OCI-LY7 (cell line): ENCODE results near the gene ISCU. TPM values are rescaled to one million over a fixed set of nuclear protein-coding genes. Genes with fewer than 3 reads are reported as not detected.
"Not testable (repeated sequence)": the region's sequence is repeated elsewhere in the genome, so short reads cannot be mapped to it uniquely, and the experiment has no call there.

Experiments used
- BruUV-seq: library from RNA; stranded (reverse); fragments of 400-500 nt; replicated peaks from 2 replicates; lab custom pipeline; 2021; lab: Mats Ljungman, UMichigan
- CTCF ChIA-PET: fragments of 300-600 bp; sonication (Branson Sonifier 250); formaldehyde crosslinking; loops from one replicate; lab custom pipeline; 2022; ENCODE audit warnings: antibody characterized with exemption; ENCODE audit not compliant: unreplicated experiment; lab: Charles Lee
- POLR2A ChIA-PET: fragments of 300-600 bp; sonication (Branson Sonifier 250); formaldehyde crosslinking; loops from one replicate; lab custom pipeline; 2022; ENCODE audit warnings: antibody characterized with exemption; lab: Charles Lee
- DNase-seq: peaks from one replicate; pipeline ENCODE4 v3.0.0-alpha.2; 2015; ENCODE audit warnings: low spot score
- H2AFZ ChIP-seq: fragments of 200-600 bp; sonication (generic), shearing (Covaris generic); 2 replicates; pipeline ENCODE4 v1.6.1; 2014; ENCODE audit warnings: mild to moderate bottlenecking, antibody characterized with exemption, low read length, moderate library complexity
- H3K27ac ChIP-seq: fragments of 200-600 bp; sonication (generic); 2 replicates; pipeline ENCODE4 v1.5.1; 2014; ENCODE audit warnings: mixed run types, low read depth, mild to moderate bottlenecking, moderate library complexity, low read length, inconsistent platforms; ENCODE audit not compliant: poor library complexity, severe bottlenecking
- H3K36me3 ChIP-seq: fragments of 200-600 bp; sonication (generic); 2 replicates; pipeline ENCODE4 v1.6.1; 2014; ENCODE audit warnings: mild to moderate bottlenecking, antibody characterized with exemption, low read length, moderate library complexity, mixed read lengths; ENCODE audit not compliant: insufficient read depth
- H3K4me1 ChIP-seq: fragments of 200-600 bp; sonication (generic); 2 replicates; pipeline ENCODE4 v1.5.1; 2014; ENCODE audit warnings: mild to moderate bottlenecking, low read length; ENCODE audit not compliant: insufficient read depth, poor library complexity, severe bottlenecking
- H3K4me2 ChIP-seq: fragments of 200-600 bp; sonication (generic); 2 replicates; pipeline ENCODE4 v1.6.1; 2014; ENCODE audit warnings: mild to moderate bottlenecking, low read length
- H3K4me3 ChIP-seq: fragments of 200-600 bp; sonication (generic); 2 replicates; pipeline ENCODE4 v1.5.1; 2014; ENCODE audit warnings: mild to moderate bottlenecking, low read depth, low read length; ENCODE audit not compliant: poor library complexity, severe bottlenecking
- H3K79me2 ChIP-seq: fragments of 200-600 bp; sonication (generic); 2 replicates; pipeline ENCODE4 v1.6.1; 2016; ENCODE audit warnings: low read depth, mild to moderate bottlenecking, low read length, moderate library complexity, mixed read lengths; ENCODE audit not compliant: insufficient read depth
- H3K9me2 ChIP-seq: fragments of 200-600 bp; sonication (generic); 2 replicates; pipeline ENCODE4 v1.6.1; 2016; ENCODE audit warnings: mild to moderate bottlenecking, low read length, mixed read lengths; ENCODE audit not compliant: insufficient read depth
- H3K9me3 ChIP-seq: fragments of 200-600 bp; sonication (generic); 2 replicates; pipeline ENCODE4 v1.6.1; 2014; ENCODE audit warnings: mild to moderate bottlenecking, mixed run types, low read length, mixed read lengths
- H4K20me1 ChIP-seq: fragments of 200-600 bp; sonication (generic); 2 replicates; pipeline ENCODE4 v1.6.1; 2014; ENCODE audit warnings: mild to moderate bottlenecking, antibody characterized with exemption, low read length, moderate library complexity, mixed read lengths; ENCODE audit not compliant: insufficient read depth
- EZH2phosphoT487 ChIP-seq: fragments of 200-600 bp; sonication (generic); IDR thresholded peaks from 2 replicates; pipeline ENCODE4 v1.6.1; 2018; ENCODE audit warnings: low read depth, borderline replicate concordance, mild to moderate bottlenecking, mixed run types, antibody characterized with exemption, low read length, moderate library complexity, mixed read lengths
- intact Hi-C: fragments of 100-400 bp; cut with micrococcal nuclease; formaldehyde crosslinking; loops from one replicate; pipeline ENCODE4 v1.10.0; 2022; ENCODE audit not compliant: unreplicated experiment
- total RNA-seq, 2 experiments: library from RNA; depleted of rRNA in 1 of 2; stranded (reverse); fragments of >200 nt in 1 of 2; shearing (Covaris generic) in 1 of 2; gene quantifications; 2 replicates each; pipeline ENCODE4 v1.2.3, GENCODE V29; 2014 to 2022
- TF ChIP-seq, protein P1 (sequence below): fragments of 200-600 bp; sonication (generic); conservative IDR thresholded peaks from 2 replicates; pipeline ENCODE4 v1.5.1; 2014; ENCODE audit warnings: mild to moderate bottlenecking, antibody characterized with exemption, low read length, moderate library complexity, mixed read lengths

ISCU gene
- total RNA-seq, 2 experiments from 2014 or later, result 123 to 146 TPM

DNA sequence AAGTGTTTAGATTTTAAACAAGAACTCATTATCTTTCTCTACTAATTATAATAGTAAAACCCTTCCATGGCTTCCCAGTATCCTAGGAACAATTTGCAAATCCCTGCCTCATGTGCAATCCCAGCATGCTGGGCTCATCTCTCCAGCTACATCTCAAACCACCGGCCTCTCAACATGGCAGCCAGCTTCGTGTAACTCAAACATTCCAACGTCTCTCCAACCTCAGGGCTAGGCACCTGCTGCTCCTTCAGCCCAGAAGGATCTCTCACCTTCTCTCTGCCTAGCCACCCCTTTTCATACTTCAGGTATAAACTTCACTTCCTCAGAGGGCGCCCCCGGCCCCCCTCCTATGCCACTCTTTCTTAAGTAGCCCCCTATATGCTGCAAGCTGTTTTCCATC lies 8.6 kb upstream of the ISCU start:
- no TSS peak for BruUV-seq
- ChIA-PET CTCF (no interaction called here), POLR2A (no interaction called here)
- H3K27ac ChIP-seq, result no peak overlapping the region
- TF ChIP-seq EZH2phosphoT487, result no peak
- peak overlapping the region; percentile 66; the same call in 1 of the 2 replicates for H3K4me2 ChIP-seq
- H3K4me1 ChIP-seq, result peaks cover 94% of the 10 kb centered on the region
- H4K20me1 ChIP-seq, result peaks cover 20% of the 10 kb centered on the region; the same call in 1 of the 2 replicates
- peaks cover 86% of the 10 kb centered on the region for H3K36me3 ChIP-seq
- H3K79me2 ChIP-seq, result peaks cover 100% of the 10 kb centered on the region
- H3K9me3 ChIP-seq, result no peaks in the 10 kb centered on the region
- no peak for DNase-seq
- H2AFZ ChIP-seq, result no peak overlapping the region
- no peak overlapping the region for H3K4me3 ChIP-seq
- intact Hi-C loops, result no loop called here
- H3K9me2 ChIP-seq, result no peaks in the 10 kb centered on the region

DNA sequence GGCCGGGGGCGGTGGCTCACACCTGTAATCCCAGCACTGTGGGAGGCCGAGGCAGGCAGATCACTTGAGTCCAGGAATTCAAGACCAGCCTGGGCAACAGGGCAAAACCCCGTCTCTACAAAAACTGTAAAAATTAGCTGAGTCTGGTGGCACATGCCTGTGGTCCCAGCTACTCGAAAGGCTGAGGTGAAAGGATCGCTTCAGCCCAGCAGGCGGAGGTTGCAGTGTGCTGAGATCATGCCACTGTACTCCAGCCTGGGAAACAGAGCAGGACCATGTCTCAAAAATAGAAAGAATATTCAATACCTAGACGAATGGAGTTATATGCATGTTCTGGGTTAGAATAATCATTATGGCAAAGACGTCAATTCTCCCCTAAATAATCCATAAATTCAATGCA lies 7.0 kb upstream of the ISCU start:
- H2AFZ ChIP-seq, DNase-seq, H3K9me3 ChIP-seq, H3K4me3 ChIP-seq, H3K27ac ChIP-seq, BruUV-seq, H3K9me2 ChIP-seq, CTCF ChIA-PET, intact Hi-C loops: not testable (repeated sequence)
- POLR2A ChIA-PET, result interaction anchor here (0.6 to 2.1 kb wide), 4 partner anchors 11 to 542 kb away, joined by 4 to 12 read pairs (median 6); partner anchors contain the start of gene UNG
- Histone ChIP-seq H3K4me2 (peak overlapping the region; percentile 35; the same call in 1 of the 2 replicates), H3K79me2 (peaks cover 100% of the 10 kb centered on the region), H3K4me1 (peaks cover 87% of the 10 kb centered on the region), H4K20me1 (peaks cover 24% of the 10 kb centered on the region; the same call in 1 of the 2 replicates), H3K36me3 (peaks cover 74% of the 10 kb centered on the region)

DNA sequence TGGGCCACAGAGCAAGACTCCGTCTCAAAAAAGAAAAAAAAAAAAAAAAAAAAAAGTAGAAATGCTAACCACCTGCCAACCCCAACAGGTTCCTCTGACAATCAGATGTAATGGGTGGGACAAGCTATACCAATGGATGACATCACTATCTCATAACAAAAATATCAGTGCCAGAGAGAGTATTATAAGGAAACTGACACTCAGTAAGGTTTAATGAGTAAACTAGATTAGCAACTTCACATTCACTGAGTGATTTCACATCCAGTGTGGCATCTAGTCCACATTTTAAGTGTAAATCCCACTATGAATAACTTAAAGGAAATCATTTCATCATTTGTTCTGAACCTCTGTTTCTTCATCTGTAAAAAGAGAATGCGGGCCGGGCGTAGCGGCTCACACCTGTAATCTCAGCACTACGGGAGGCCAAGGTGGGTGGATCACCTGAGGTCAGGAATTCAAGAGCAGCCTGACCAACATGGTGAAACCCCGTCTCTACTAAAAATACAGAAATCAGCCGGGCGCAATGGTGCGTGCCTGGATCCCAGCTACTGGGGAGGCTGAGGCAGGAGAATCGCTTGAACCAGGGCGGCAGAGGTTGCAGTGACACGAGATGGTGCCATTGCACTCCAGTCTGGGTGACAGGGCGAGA lies 3.3 kb upstream of the ISCU start:
- peaks cover 57% of the 10 kb centered on the region for H3K4me1 ChIP-seq
- H3K9me3 ChIP-seq, result no peaks in the 10 kb centered on the region
- intact Hi-C loops, result no loop called here
- no peak for DNase-seq
- H3K27ac ChIP-seq, result no peak overlapping the region
- BruUV-seq, result no TSS peak
- peaks cover 49% of the 10 kb centered on the region for H3K36me3 ChIP-seq
- ChIA-PET POLR2A (interaction anchor here (0.6 to 15.0 kb wide), 6 partner anchors 9 to 1461 kb away, joined by 3 to 309 read pairs (median 8); partner anchors contain the start of gene SELPLG), CTCF (no interaction called here)
- peaks cover 9% of the 10 kb centered on the region; the same call in 1 of the 2 replicates for H4K20me1 ChIP-seq
- no peak for TF ChIP-seq EZH2phosphoT487
- TF ChIP-seq, protein P1, sequence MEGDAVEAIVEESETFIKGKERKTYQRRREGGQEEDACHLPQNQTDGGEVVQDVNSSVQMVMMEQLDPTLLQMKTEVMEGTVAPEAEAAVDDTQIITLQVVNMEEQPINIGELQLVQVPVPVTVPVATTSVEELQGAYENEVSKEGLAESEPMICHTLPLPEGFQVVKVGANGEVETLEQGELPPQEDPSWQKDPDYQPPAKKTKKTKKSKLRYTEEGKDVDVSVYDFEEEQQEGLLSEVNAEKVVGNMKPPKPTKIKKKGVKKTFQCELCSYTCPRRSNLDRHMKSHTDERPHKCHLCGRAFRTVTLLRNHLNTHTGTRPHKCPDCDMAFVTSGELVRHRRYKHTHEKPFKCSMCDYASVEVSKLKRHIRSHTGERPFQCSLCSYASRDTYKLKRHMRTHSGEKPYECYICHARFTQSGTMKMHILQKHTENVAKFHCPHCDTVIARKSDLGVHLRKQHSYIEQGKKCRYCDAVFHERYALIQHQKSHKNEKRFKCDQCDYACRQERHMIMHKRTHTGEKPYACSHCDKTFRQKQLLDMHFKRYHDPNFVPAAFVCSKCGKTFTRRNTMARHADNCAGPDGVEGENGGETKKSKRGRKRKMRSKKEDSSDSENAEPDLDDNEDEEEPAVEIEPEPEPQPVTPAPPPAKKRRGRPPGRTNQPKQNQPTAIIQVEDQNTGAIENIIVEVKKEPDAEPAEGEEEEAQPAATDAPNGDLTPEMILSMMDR, result no peak
- H3K9me2 ChIP-seq, result no peaks in the 10 kb centered on the region
- H3K79me2 ChIP-seq, result peaks cover 88% of the 10 kb centered on the region
- H3K4me2 ChIP-seq, result peak overlapping the region; percentile 85
- peak overlapping the region; percentile 79 for H3K4me3 ChIP-seq
- H2AFZ ChIP-seq, result no peak overlapping the region
